ENCODE data around the gene S100A16.

S100A16 gene

GRCh38 chr1:153655333-153655732 lies 42.4 kb upstream of the S100A16 start:
- Histone ChIP-seq H3K9me3 (ENCODE audit: insufficient read depth, low read depth, low read length) (no peaks in the 10 kb centered on the region), H3K9ac (ENCODE audit: low read depth, low read length, poor library complexity, severe bottlenecking) (no peak overlapping the region), H2AFZ (ENCODE audit: low read length) (no peak overlapping the region), H3K27me3 (ENCODE audit: insufficient read depth, low read length, poor library complexity, severe bottlenecking) (no peaks in the 10 kb centered on the region), H4K20me1 (ENCODE audit: insufficient read depth, low read length, poor library complexity, severe bottlenecking) (peaks cover 7% of the 10 kb centered on the region), H3K36me3 (ENCODE audit: insufficient read depth, low read length) (no peaks in the 10 kb centered on the region), H3K4me3 (ENCODE audit: low read length, poor library complexity, severe bottlenecking) (no peak overlapping the region), H3K4me2 (ENCODE audit: low read depth, low read length, poor library complexity, severe bottlenecking) (no peak overlapping the region), H3K79me2 (ENCODE audit: insufficient read depth, low read length) (peaks cover 12% of the 10 kb centered on the region), H3K4me1 (ENCODE audit: insufficient read depth, low read length, poor library complexity, severe bottlenecking) (no peaks in the 10 kb centered on the region), H3F3A (ENCODE audit: low read depth) (no peaks in the 10 kb centered on the region), H3K9me2 (replicated peaks; ENCODE audit: low read depth, low read length) (no peaks in the 10 kb centered on the region)
- TF ChIP-seq CTCF (conservative IDR thresholded peaks at IDR 0.05; ENCODE audit: low read length) (no peak), EZH2phosphoT487 (IDR thresholded peaks at IDR 0.05; ENCODE audit: borderline replicate concordance) (no peak)

- H3K9ac ChIP-seq (ENCODE audit: low read depth, low read length, poor library complexity, severe bottlenecking), result no peak overlapping the region
- H3K27me3 ChIP-seq (ENCODE audit: insufficient read depth, low read length, poor library complexity, severe bottlenecking), result no peaks in the 10 kb centered on the region
- no peaks in the 10 kb centered on the region for H3F3A ChIP-seq (ENCODE audit: low read depth)
- TF ChIP-seq EZH2phosphoT487 (IDR thresholded peaks at IDR 0.05; ENCODE audit: borderline replicate concordance) (no peak), CTCF (conservative IDR thresholded peaks at IDR 0.05; ENCODE audit: low read length) (no peak)
- H3K9me2 ChIP-seq (replicated peaks; ENCODE audit: low read depth, low read length), result no peaks in the 10 kb centered on the region
- no peaks in the 10 kb centered on the region for H3K36me3 ChIP-seq (ENCODE audit: insufficient read depth, low read length)
- H3K9me3 ChIP-seq (ENCODE audit: insufficient read depth, low read depth, low read length), result no peaks in the 10 kb centered on the region
- no peaks in the 10 kb centered on the region for H3K79me2 ChIP-seq (ENCODE audit: insufficient read depth, low read length)
- H4K20me1 ChIP-seq (ENCODE audit: insufficient read depth, low read length, poor library complexity, severe bottlenecking), result no peaks in the 10 kb centered on the region
- H3K4me3 ChIP-seq (ENCODE audit: low read length, poor library complexity, severe bottlenecking), result no peak overlapping the region
- H3K4me2 ChIP-seq (ENCODE audit: low read depth, low read length, poor library complexity, severe bottlenecking), result no peak overlapping the region
- H2AFZ ChIP-seq (ENCODE audit: low read length), result no peak overlapping the region
- peaks cover 4% of the 10 kb centered on the region for H3K4me1 ChIP-seq (ENCODE audit: insufficient read depth, low read length, poor library complexity, severe bottlenecking)
Measured at GRCh38 chr1:153652805-153653500, 40.0 kb upstream of the S100A16 start.

- H3K9me3 ChIP-seq (ENCODE audit: insufficient read depth, low read depth, low read length), result no peaks in the 10 kb centered on the region
- H3F3A ChIP-seq (ENCODE audit: low read depth), result no peaks in the 10 kb centered on the region
- TF ChIP-seq EZH2phosphoT487 (IDR thresholded peaks at IDR 0.05; ENCODE audit: borderline replicate concordance) (no peak), CTCF (conservative IDR thresholded peaks at IDR 0.05; ENCODE audit: low read length) (no peak)
- no peaks in the 10 kb centered on the region for H3K36me3 ChIP-seq (ENCODE audit: insufficient read depth, low read length)
- no peak overlapping the region for H3K4me3 ChIP-seq (ENCODE audit: low read length, poor library complexity, severe bottlenecking)
- no peaks in the 10 kb centered on the region for H4K20me1 ChIP-seq (ENCODE audit: insufficient read depth, low read length, poor library complexity, severe bottlenecking)
- no peaks in the 10 kb centered on the region for H3K27me3 ChIP-seq (ENCODE audit: insufficient read depth, low read length, poor library complexity, severe bottlenecking)
- no peaks in the 10 kb centered on the region for H3K79me2 ChIP-seq (ENCODE audit: insufficient read depth, low read length)
- no peak overlapping the region for H2AFZ ChIP-seq (ENCODE audit: low read length)
- no peak overlapping the region for H3K4me2 ChIP-seq (ENCODE audit: low read depth, low read length, poor library complexity, severe bottlenecking)
- peaks cover 4% of the 10 kb centered on the region for H3K4me1 ChIP-seq (ENCODE audit: insufficient read depth, low read length, poor library complexity, severe bottlenecking)
- H3K9me2 ChIP-seq (replicated peaks; ENCODE audit: low read depth, low read length), result no peaks in the 10 kb centered on the region
- no peak overlapping the region for H3K9ac ChIP-seq (ENCODE audit: low read depth, low read length, poor library complexity, severe bottlenecking)
Measured at GRCh38 chr1:153651771-153652170, 38.8 kb upstream of the S100A16 start.
